Endothelial cell of umbilical vein (primary cell): ENCODE data around the gene PROB1. TPM values are rescaled to one million over a fixed set of nuclear protein-coding genes. Genes with fewer than 3 reads are reported as not detected.

ENCODE experiments used
- BruUV-seq: library from RNA; stranded (reverse); fragments of 400-500 nt; replicated peaks from 2 replicates; lab custom pipeline; 2021; lab: Mats Ljungman, UMichigan
- CTCF ChIA-PET: fragments of 300-600, 350-600 bp; sonication (Branson Sonifier 250); formaldehyde crosslinking; loops from one replicate; lab custom pipeline; 2021; ENCODE audit warnings: antibody characterized with exemption, inconsistent platforms; lab: Charles Lee
- POLR2A ChIA-PET: fragments of 300-600, 350-600 bp; sonication (Branson Sonifier 250); formaldehyde crosslinking; loops from one replicate; lab custom pipeline; 2021; ENCODE audit warnings: antibody characterized with exemption, inconsistent platforms; lab: Charles Lee
- DNase-seq: peaks from one replicate; pipeline ENCODE4 v3.0.0-alpha.2; 2011; ENCODE audit warnings: low read depth, low spot score
- FAIRE-seq: peaks from 2 replicates; lab custom pipeline; 2011; peaks lifted over from hg19 to GRCh38; lab: Jason Lieb, UNC
- H2AFZ ChIP-seq: 2 replicates; pipeline ENCODE4 v1.6.0; 2012; ENCODE audit warnings: low read depth, low read length, control low read depth, inconsistent platforms
- H3K27ac ChIP-seq: 2 replicates; pipeline ENCODE4 v1.5.1; 2011; ENCODE audit warnings: low read depth, mild to moderate bottlenecking, control low read depth, low read length, moderate library complexity; ENCODE audit not compliant: insufficient read depth
- H3K27me3 ChIP-seq, 2 experiments: 2 replicates each; pipeline versions ENCODE4 v1.6.0 to v1.6.1; 2011; ENCODE audit warnings: low read length in 2 of 2, mixed read lengths in 1 of 2; ENCODE audit not compliant: control insufficient read depth in 2 of 2, insufficient read depth in 2 of 2
- H3K36me3 ChIP-seq, 2 experiments: 2 replicates in 1 of 2; 3 replicates in 1 of 2; pipeline ENCODE4 v1.5.1; 2011; ENCODE audit warnings: low read length in 2 of 2, mild to moderate bottlenecking in 1 of 2, moderate library complexity in 1 of 2; ENCODE audit not compliant: control insufficient read depth in 2 of 2, insufficient read depth in 2 of 2; ENCODE audit errors: extremely low read depth in 1 of 2
- H3K4me1 ChIP-seq: 3 replicates; pipeline ENCODE4 v1.5.1; 2011; ENCODE audit warnings: mild to moderate bottlenecking, low read length; ENCODE audit not compliant: control insufficient read depth, insufficient read depth; ENCODE audit errors: extremely low read depth
- H3K4me2 ChIP-seq: 2 replicates; pipeline ENCODE4 v1.6.1; 2011; ENCODE audit warnings: low read length, control low read depth, mixed read lengths; ENCODE audit not compliant: insufficient read depth
- H3K4me3 ChIP-seq, 3 experiments: fragments of 200-600 bp in 1 of 3; sonication (generic), shearing (Covaris generic) in 1 of 3; replicated peaks in 1 of 3; 2 replicates each; pipeline ENCODE4 v1.5.1; 2011 to 2016; ENCODE audit warnings: control low read depth in 3 of 3, low read length in 3 of 3, mild to moderate bottlenecking in 2 of 3, inconsistent platforms in 1 of 3, low read depth in 1 of 3, moderate library complexity in 1 of 3; ENCODE audit not compliant: insufficient read depth in 1 of 3
- H3K79me2 ChIP-seq: 2 replicates; pipeline ENCODE4 v1.6.0; 2012; ENCODE audit warnings: low read length, inconsistent platforms; ENCODE audit not compliant: control insufficient read depth, insufficient read depth
- H3K9ac ChIP-seq: replicated peaks from 2 replicates; pipeline ENCODE3; 2011; ENCODE audit warnings: low read length, control low read depth; ENCODE audit not compliant: insufficient read depth; ENCODE audit errors: extremely low read depth
- H3K9me1 ChIP-seq: replicated peaks from 3 replicates; pipeline ENCODE4 v1.6.0; 2011; ENCODE audit warnings: mild to moderate bottlenecking, low read length; ENCODE audit not compliant: control insufficient read depth, insufficient read depth; ENCODE audit errors: extremely low read depth
- H3K9me3 ChIP-seq: replicated peaks from 2 replicates; pipeline ENCODE4 v1.5.1; 2012; ENCODE audit warnings: low read length, inconsistent platforms; ENCODE audit not compliant: control insufficient read depth, insufficient read depth
- H4K20me1 ChIP-seq: replicated peaks from 2 replicates; pipeline ENCODE3; 2011; ENCODE audit warnings: mild to moderate bottlenecking, low read length; ENCODE audit not compliant: control insufficient read depth, insufficient read depth; ENCODE audit errors: extremely low read depth
- CTCF ChIP-seq, 2 donors: IDR thresholded peaks; 1 replicate in 1 of 2; 2 replicates in 1 of 2; pipeline ENCODE4 v1.5.1; 2011; ENCODE audit warnings: low read length in 2 of 2, mild to moderate bottlenecking in 2 of 2, moderate library complexity in 2 of 2, control low read depth in 1 of 2, inconsistent platforms in 1 of 2, low read depth in 1 of 2; ENCODE audit not compliant: insufficient read depth in 1 of 2; ENCODE audit errors: extremely low read depth in 1 of 2
- EZH2 ChIP-seq: IDR thresholded peaks from 2 replicates; pipeline ENCODE4 v1.6.1; 2012; ENCODE audit warnings: borderline replicate concordance, low read depth, mild to moderate bottlenecking, moderate library complexity, low read length, inconsistent platforms; ENCODE audit not compliant: severe bottlenecking
- FOS ChIP-seq: IDR thresholded peaks from 2 replicates; pipeline ENCODE4 v1.6.1; 2011; ENCODE audit warnings: mild to moderate bottlenecking, low read length, moderate library complexity, borderline replicate concordance; ENCODE audit not compliant: insufficient read depth
- JUN ChIP-seq: IDR thresholded peaks from 2 replicates; pipeline ENCODE4 v1.6.1; 2011; ENCODE audit warnings: borderline replicate concordance, low read depth; ENCODE audit not compliant: insufficient read length, insufficient read depth
- dilution Hi-C: fragments of 300-500 bp; cut with MboI; formaldehyde crosslinking; loops from one replicate; pipeline ENCODE4 v1.15.0; 2019; ENCODE audit warnings: low sequenced_read_pairs; ENCODE audit not compliant: extremely low pct_ligation_motif_present
- intact Hi-C: fragments of 100-400 bp; cut with micrococcal nuclease; formaldehyde crosslinking; loops from one replicate; pipeline ENCODE4 v1.10.0; 2022
- polyA plus RNA-seq, 4 experiments: library from polyadenylated mRNA; depleted of rRNA in 3 of 4; stranded (reverse) in 3 of 4; unstranded in 1 of 4; fragments of >200 nt; gene quantifications; 2 replicates each; pipeline versions ENCODE4 v1.2.1 to v1.2.3, GENCODE V29; 2011 to 2012; ENCODE audit warnings: missing spikeins in 1 of 4
- total RNA-seq: library from RNA; stranded (reverse); gene quantifications from 2 replicates; pipeline ENCODE4 v1.2.3, GENCODE V29; 2021

The PROB1 gene
- total and polyA plus RNA-seq, 2 donors (not counting 3 experiments of a cell fraction or from before 2014, with no cell fraction given): 0.47 to 1.9 TPM

DNA sequence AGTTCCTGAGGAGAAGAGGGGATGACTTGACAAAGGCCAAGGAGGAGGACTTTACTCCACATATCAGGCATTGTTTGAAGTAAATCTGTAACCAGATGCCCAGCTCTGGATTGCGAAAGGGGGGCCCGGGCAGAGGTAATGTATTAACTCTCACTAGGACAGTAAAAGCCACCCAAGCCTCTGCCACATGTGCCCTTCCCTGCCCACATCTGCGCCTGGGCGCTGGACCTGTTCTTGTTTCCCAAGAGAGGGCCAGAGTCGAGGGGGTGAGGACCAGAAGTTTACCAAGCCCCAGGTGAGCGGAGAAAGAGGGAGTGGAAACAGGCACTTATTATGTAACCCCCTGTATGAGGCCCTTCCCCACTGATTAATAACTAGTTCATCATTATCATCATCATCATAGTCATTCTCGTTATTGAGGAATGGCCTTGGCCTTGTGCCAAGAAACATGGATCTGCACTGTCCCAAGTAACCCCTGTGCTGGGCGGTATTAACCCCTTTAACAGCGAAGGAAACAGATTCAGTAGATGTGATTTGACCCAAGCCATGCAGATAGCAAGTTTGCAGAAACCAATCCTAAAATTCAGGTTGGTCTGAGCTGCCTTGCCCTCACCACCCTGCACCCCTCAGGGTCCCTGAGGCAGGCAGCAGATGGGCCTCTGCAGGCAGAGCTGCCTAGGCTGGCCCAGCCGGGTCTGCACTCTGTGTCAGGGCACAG, 11.5 kb downstream of the PROB1 start, which contains the start of gene SLC23A1:
TSS of gene SLC23A1 (minus strand) at position 23 of the 718 bp plus-strand sequence. CDS start 44 bp downstream, outside the sequence.
- Histone ChIP-seq H3K4me2 (no peak within 1 kb of the TSS), H3K9me1 (no peaks in the 10 kb centered on the region), H3K27me3 (no peaks in the 10 kb centered on the region), H3K9ac (no peak within 1 kb of the TSS), H3K79me2 (no peaks in the 10 kb centered on the region), H3K9me3 (no peaks in the 10 kb centered on the region), H3K4me3 (no peak within 1 kb of the TSS), H4K20me1 (no peaks in the 10 kb centered on the region), H3K27ac (no peak within 1 kb of the TSS), H2AFZ (no peak within 1 kb of the TSS), H3K36me3 (no peaks in the 10 kb centered on the region), H3K4me1 (peaks cover 4% of the 10 kb centered on the region)
- POLR2A ChIA-PET: no interaction called here
- no TSS peak for BruUV-seq
- intact Hi-C loops (no loop called here), dilution Hi-C loops (no loop called here)
- CTCF ChIA-PET: no interaction called here
- TF ChIP-seq FOS: no peak
- TF ChIP-seq EZH2: no peak
- no peak for TF ChIP-seq CTCF (IDR thresholded peaks at IDR 0.05; ENCODE audit: extremely low read depth in 1 of 2, insufficient read depth in 1 of 2, low read depth in 1 of 2, low read length in 2 of 2)
- no peak for TF ChIP-seq JUN
- FAIRE-seq: no peak
- no peak for DNase-seq
